GM23338 (cell line): ENCODE results near the gene KCNAB2.

Experiments
- CREB1 ChIP-seq: fragments of 250-450 bp; sonication (Bioruptor Pico); IDR thresholded peaks from 2 replicates; pipeline ENCODE4 v1.5.0; 2020; ENCODE audit warnings: low read depth, mild to moderate bottlenecking, moderate library complexity
- CTCF ChIP-seq, 2 experiments: fragments of 200-600 bp in 1 of 2; sonication (generic) in 1 of 2; conservative IDR thresholded peaks; 2 replicates each; pipeline versions ENCODE4 v1.5.1 to v1.6.1; 2016 to 2017; ENCODE audit warnings: antibody characterized with exemption in 2 of 2, low read depth in 2 of 2, mild to moderate bottlenecking in 2 of 2, moderate library complexity in 1 of 2
- ETS1 ChIP-seq: IDR thresholded peaks from 2 replicates; pipeline ENCODE4 v1.6.1; 2016; ENCODE audit warnings: antibody characterized with exemption
- EZH2 ChIP-seq: fragments of 200-600 bp; sonication (generic); IDR thresholded peaks from one replicate; pipeline ENCODE4 v1.8.0; 2017; ENCODE audit warnings: antibody characterized with exemption, mild to moderate bottlenecking, low read depth; ENCODE audit not compliant: unreplicated experiment
- EZH2phosphoT487 ChIP-seq: fragments of 200-600 bp; sonication (generic); IDR thresholded peaks from one replicate; pipeline ENCODE4 v1.8.1; 2018; ENCODE audit warnings: antibody characterized with exemption; ENCODE audit not compliant: unreplicated experiment
- JUNB ChIP-seq: IDR thresholded peaks from one replicate; pipeline ENCODE4 v1.6.1; 2016; ENCODE audit warnings: antibody characterized with exemption; ENCODE audit not compliant: unreplicated experiment
- POLR2AphosphoS5 ChIP-seq: IDR thresholded peaks from 2 replicates; pipeline ENCODE4 v1.6.1; 2016; ENCODE audit warnings: antibody characterized with exemption, low read depth
- REST ChIP-seq: IDR thresholded peaks from one replicate; pipeline ENCODE4 v1.6.1; 2018; ENCODE audit warnings: antibody characterized with exemption; ENCODE audit not compliant: unreplicated experiment

GRCh38 chr1:6108476-6108875 is 62.8 kb downstream of the KCNAB2 start:
- TF ChIP-seq CTCF (conservative IDR thresholded peaks at IDR 0.05; ENCODE audit: low read depth in 2 of 2) (no peak), CREB1 (CRISPR knock-in tag) (no peak), EZH2 (no peak), EZH2phosphoT487 (no peak), POLR2AphosphoS5 (no peak), REST (no peak), ETS1 (no peak), JUNB (no peak)
